MM.1S (cell line): ENCODE results near the gene PLOD1.

Experiments
- CTCF ChIP-seq: fragments of 300-600 bp; sonication (generic); IDR thresholded peaks from 2 replicates; pipeline ENCODE4 v1.5.1; 2016; ENCODE audit warnings: antibody characterized with exemption, low read length, mixed read lengths
- EZH2 ChIP-seq: fragments of 300-600 bp; sonication (generic); optimal IDR thresholded peaks from 2 replicates; pipeline ENCODE3; 2017; ENCODE audit warnings: low read depth, mild to moderate bottlenecking, antibody characterized with exemption, low read length, mixed read lengths

GRCh38 chr1:11952455-11953109 is 18.1 kb downstream of the PLOD1 start:
- TF ChIP-seq CTCF = no peak
- TF ChIP-seq EZH2 = no peak
